Nephron (organoid): ENCODE data around the gene CCDC66.

Experiments
- H3K27ac Mint-ChIP-seq, 3 experiments: 2 replicates each; pipeline ENCODE4 v1.8.0; 2020; ENCODE audit warnings: mixed read lengths in 3 of 3, mild to moderate bottlenecking in 2 of 3, moderate library complexity in 1 of 3
- H3K27me3 Mint-ChIP-seq: 2 replicates; pipeline ENCODE4 v1.8.0; 2021; ENCODE audit warnings: low read depth, mild to moderate bottlenecking, moderate library complexity, mixed read lengths
- H3K36me3 Mint-ChIP-seq: 2 replicates; pipeline ENCODE4 v1.8.0; 2020; ENCODE audit warnings: low read depth, mixed read lengths
- H3K4me1 Mint-ChIP-seq: 2 replicates; pipeline ENCODE4 v1.8.0; 2020; ENCODE audit warnings: mixed read lengths
- H3K4me3 Mint-ChIP-seq, 3 experiments: 2 replicates each; pipeline ENCODE4 v1.8.0; 2020; ENCODE audit warnings: mild to moderate bottlenecking in 3 of 3, mixed read lengths in 3 of 3, moderate library complexity in 2 of 3
- H3K9me3 Mint-ChIP-seq: 2 replicates; pipeline ENCODE4 v1.8.0; 2020; ENCODE audit warnings: mixed read lengths
- TF ChIP-seq, protein P1 (sequence below), 3 experiments: fragments of 200-600 bp; sonication (generic); IDR thresholded peaks; one replicate each; pipeline ENCODE4 v1.5.0; 2021; ENCODE audit warnings: antibody characterized with exemption in 3 of 3; ENCODE audit not compliant: unreplicated experiment in 3 of 3

The CCDC66 gene

GRCh38 chr3:56556908-56557830 is at the start of gene CCDC66:
Gene CCDC66, plus strand, starts transcription at chr3:56557175. Its CDS starts 68 bp downstream, at chr3:56557243.
- Mint-ChIP-seq H3K27ac (peak within 1 kb of the TSS; percentile 88 to 98 (median 95)), H3K9me3 (no peaks in the 10 kb centered on the region), H3K27me3 (peaks cover 8% of the 10 kb centered on the region), H3K4me1 (peaks cover 16% of the 10 kb centered on the region), H3K36me3 (peaks cover 13% of the 10 kb centered on the region), H3K4me3 (peak within 1 kb of the TSS; percentile 94 to 98 (median 95))
- TF ChIP-seq, protein P1, sequence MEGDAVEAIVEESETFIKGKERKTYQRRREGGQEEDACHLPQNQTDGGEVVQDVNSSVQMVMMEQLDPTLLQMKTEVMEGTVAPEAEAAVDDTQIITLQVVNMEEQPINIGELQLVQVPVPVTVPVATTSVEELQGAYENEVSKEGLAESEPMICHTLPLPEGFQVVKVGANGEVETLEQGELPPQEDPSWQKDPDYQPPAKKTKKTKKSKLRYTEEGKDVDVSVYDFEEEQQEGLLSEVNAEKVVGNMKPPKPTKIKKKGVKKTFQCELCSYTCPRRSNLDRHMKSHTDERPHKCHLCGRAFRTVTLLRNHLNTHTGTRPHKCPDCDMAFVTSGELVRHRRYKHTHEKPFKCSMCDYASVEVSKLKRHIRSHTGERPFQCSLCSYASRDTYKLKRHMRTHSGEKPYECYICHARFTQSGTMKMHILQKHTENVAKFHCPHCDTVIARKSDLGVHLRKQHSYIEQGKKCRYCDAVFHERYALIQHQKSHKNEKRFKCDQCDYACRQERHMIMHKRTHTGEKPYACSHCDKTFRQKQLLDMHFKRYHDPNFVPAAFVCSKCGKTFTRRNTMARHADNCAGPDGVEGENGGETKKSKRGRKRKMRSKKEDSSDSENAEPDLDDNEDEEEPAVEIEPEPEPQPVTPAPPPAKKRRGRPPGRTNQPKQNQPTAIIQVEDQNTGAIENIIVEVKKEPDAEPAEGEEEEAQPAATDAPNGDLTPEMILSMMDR (IDR thresholded peaks at IDR 0.05; ENCODE audit: unreplicated experiment in 3 of 3): peak; percentile 71 to 74 (median 72)

DNA sequence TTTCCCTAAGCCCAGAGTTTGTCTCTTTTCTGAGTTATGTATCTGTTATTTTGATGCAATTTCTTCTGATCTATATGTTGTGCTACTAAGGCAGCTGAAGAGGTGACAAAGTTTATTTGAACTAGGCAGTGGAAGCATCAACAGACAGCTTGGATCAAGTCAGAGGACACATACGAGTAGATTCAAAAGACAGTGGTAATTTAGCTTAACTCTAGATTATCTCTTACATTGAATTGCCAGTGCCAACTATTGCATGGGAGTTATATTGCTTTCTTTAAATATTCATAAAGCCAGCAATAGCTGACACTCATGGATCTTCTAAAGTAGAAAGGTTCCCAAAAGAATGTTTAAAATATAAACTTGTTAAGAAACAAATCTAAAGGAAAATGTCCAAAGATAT is 37.3 kb upstream of the CCDC66 start:
- Mint-ChIP-seq H3K27ac (no peak overlapping the region), H3K9me3 (no peaks in the 10 kb centered on the region)

DNA sequence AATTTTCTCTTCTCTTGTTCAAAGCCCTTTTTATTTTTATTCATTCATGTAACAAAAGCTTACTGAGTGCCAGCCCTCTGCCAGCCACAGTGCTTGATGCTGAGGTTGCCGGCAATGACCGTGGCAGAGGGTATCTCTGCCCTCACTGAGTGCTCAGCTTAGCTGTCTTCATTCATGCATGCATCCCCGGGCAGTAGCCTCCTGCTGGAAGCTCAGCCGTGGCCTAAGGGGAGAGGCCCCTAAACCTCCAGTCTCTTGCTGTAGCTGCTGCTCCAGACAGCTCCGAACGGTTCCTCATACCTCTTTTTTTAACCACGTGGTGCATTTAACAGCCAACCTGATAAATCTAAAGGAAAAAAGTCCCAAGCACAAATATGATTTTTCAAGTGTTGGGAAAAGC is 34.6 kb upstream of the CCDC66 start:
- Mint-ChIP-seq H3K4me3 (no peak overlapping the region), H3K36me3 (no peaks in the 10 kb centered on the region), H3K27me3 (peaks cover 15% of the 10 kb centered on the region), H3K27ac (no peak overlapping the region), H3K9me3 (no peaks in the 10 kb centered on the region), H3K4me1 (no peaks in the 10 kb centered on the region)
- TF ChIP-seq, protein P1 (IDR thresholded peaks at IDR 0.05; ENCODE audit: unreplicated experiment in 3 of 3): no peak

More for the DNA sequence above, 37.3 kb upstream of the CCDC66 start:
- H3K4me1 Mint-ChIP-seq: no peaks in the 10 kb centered on the region
- peaks cover 25% of the 10 kb centered on the region for H3K27me3 Mint-ChIP-seq
- H3K4me3 Mint-ChIP-seq: no peak overlapping the region
- no peaks in the 10 kb centered on the region for H3K36me3 Mint-ChIP-seq
- TF ChIP-seq, protein P1 (IDR thresholded peaks at IDR 0.05; ENCODE audit: unreplicated experiment in 3 of 3): no peak

DNA sequence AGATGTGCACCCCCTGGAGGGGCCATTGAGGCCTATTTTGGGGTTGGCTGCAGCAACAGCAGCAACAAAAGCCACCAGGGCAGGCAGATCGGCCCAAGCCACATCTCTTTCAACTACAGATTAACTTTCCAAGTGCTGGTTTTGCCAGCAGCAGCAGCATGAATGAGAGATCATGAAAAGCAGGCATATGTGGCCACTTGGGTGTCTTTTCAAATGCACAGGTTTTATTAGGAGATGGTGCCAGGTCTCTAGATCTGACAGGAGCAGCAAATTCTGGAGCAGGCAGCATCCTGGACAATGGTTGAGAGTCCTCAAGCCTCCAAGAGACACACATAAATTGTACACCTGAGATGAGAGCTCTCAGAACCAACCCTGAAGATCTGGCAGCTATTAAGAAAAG is 31.7 kb upstream of the CCDC66 start:
- TF ChIP-seq, protein P1 (IDR thresholded peaks at IDR 0.05; ENCODE audit: unreplicated experiment in 3 of 3): no peak
- Mint-ChIP-seq H3K4me3 (no peak overlapping the region), H3K27me3 (peaks cover 4% of the 10 kb centered on the region), H3K27ac (no peak overlapping the region), H3K4me1 (no peaks in the 10 kb centered on the region), H3K9me3 (no peaks in the 10 kb centered on the region), H3K36me3 (no peaks in the 10 kb centered on the region)

DNA sequence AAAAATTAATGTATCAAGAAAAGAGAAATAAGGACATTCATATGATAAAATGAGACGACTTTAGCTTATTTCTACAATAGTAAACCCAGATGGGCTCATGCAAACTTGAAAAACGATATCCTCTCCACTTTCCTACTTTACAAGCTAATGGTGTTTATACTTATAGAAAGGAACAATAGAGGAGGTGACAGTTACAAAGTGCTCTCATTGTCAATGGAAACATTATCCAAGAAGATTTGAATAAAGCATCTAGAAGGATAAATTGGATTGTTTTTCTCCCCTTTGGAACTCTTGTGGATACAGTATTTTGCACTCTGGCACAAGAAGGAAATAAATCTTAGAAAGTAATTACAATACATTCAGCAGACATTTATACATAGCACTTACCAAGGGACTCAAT is 20.2 kb upstream of the CCDC66 start:
- Mint-ChIP-seq H3K9me3 (peaks cover 4% of the 10 kb centered on the region), H3K4me3 (no peak overlapping the region), H3K4me1 (peaks cover 4% of the 10 kb centered on the region), H3K36me3 (no peaks in the 10 kb centered on the region), H3K27ac (no peak overlapping the region), H3K27me3 (peaks cover 8% of the 10 kb centered on the region)
- TF ChIP-seq, protein P1 (IDR thresholded peaks at IDR 0.05; ENCODE audit: unreplicated experiment in 3 of 3): no peak
